Mesodermal cell (in vitro differentiated cells): ENCODE measurements around the gene EDDM3A.
"Not testable (repeated sequence)": the region's sequence is repeated elsewhere in the genome, so short reads cannot be mapped to it uniquely, and the experiment has no call there.

Experiments used
- H3K27ac ChIP-seq: 2 replicates; pipeline ENCODE4 v1.7.0; 2013; ENCODE audit warnings: mild to moderate bottlenecking, low read depth, low read length, moderate library complexity; ENCODE audit not compliant: severe bottlenecking
- H3K36me3 ChIP-seq: 2 replicates; pipeline ENCODE4 v1.7.1; 2013; ENCODE audit warnings: mild to moderate bottlenecking, low read length, moderate library complexity; ENCODE audit not compliant: control insufficient read depth, insufficient read depth
- H3K4me1 ChIP-seq: one replicate; pipeline ENCODE4 v1.7.1; 2013; ENCODE audit warnings: mild to moderate bottlenecking, low read length; ENCODE audit not compliant: insufficient read depth, control insufficient read depth, poor library complexity, severe bottlenecking
- H3K4me3 ChIP-seq: 2 replicates; pipeline ENCODE4 v1.7.0; 2013; ENCODE audit warnings: low read length, control low read depth, mild to moderate bottlenecking; ENCODE audit not compliant: insufficient read depth, poor library complexity, severe bottlenecking; ENCODE audit errors: extremely low read depth
- H3K9me3 ChIP-seq: 2 replicates; pipeline ENCODE4 v1.7.1; 2013; ENCODE audit warnings: mild to moderate bottlenecking, low read length, moderate library complexity; ENCODE audit not compliant: control insufficient read depth
- WGBS, 2 experiments: methylation state at CpG; one replicate each; pipeline ENCODE4 v1.1.5; 2013; ENCODE audit warnings: missing lambda C conversion rate in 2 of 2; ENCODE audit not compliant: insufficient coverage in 2 of 2; 5-methylcytosine and 5-hydroxymethylcytosine counted together

EDDM3A gene

DNA sequence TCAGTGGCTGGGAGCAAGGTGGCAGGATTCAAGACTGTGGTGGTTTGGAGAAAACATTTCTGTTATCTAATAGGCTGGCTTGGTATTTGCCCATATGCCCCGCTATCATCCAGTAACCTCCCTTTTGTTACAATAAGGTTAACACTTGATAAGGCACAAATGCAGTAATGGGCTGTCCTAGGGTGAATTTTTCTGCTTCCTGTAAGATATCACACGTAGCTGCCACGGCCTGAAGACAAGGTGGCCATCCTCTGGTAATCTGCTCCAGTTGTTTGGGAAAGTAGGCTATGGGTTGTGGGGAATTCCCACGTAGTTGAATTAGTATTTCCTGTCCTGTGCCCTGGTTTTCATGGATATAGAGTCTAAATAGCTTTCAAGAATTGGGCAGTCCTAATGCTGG lies 34.0 kb upstream of the EDDM3A start:
- no peak overlapping the region for H3K4me3 ChIP-seq
- peaks cover 2% of the 10 kb centered on the region for H3K4me1 ChIP-seq
- H3K27ac ChIP-seq = no peak overlapping the region
- H3K36me3 ChIP-seq = no peaks in the 10 kb centered on the region
- H3K9me3 ChIP-seq = peaks cover under 1% of the 10 kb centered on the region
- WGBS, 2 experiments = 51 to 59% methylated on average over 3 of the region's 4 CpGs

DNA sequence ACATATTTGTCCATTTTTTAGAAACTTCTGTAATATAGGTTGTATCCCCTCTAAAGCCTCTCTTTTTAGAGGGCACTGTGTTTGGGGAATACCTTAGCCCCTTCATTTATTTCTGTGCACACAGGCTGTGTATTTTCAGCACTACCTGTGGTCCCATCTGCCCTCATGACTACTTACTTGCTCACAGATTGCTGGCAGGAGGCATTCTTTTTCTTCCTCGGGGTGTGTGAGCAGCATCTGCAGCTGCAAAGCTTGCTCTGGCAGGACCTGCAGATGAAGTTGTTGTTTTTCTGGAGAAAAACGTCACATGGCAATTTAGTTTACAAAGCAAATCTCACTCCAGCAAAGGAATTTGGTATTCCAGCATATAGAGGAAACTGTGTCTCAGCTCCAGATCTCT lies 32.8 kb upstream of the EDDM3A start:
- 71 to 75% methylated on average over 1 to 2 of the region's 2 CpGs for WGBS, 2 experiments
- Histone ChIP-seq H3K9me3 (no peaks in the 10 kb centered on the region), H3K4me3 (no peak overlapping the region), H3K36me3 (no peaks in the 10 kb centered on the region), H3K4me1 (no peaks in the 10 kb centered on the region), H3K27ac (no peak overlapping the region)

DNA sequence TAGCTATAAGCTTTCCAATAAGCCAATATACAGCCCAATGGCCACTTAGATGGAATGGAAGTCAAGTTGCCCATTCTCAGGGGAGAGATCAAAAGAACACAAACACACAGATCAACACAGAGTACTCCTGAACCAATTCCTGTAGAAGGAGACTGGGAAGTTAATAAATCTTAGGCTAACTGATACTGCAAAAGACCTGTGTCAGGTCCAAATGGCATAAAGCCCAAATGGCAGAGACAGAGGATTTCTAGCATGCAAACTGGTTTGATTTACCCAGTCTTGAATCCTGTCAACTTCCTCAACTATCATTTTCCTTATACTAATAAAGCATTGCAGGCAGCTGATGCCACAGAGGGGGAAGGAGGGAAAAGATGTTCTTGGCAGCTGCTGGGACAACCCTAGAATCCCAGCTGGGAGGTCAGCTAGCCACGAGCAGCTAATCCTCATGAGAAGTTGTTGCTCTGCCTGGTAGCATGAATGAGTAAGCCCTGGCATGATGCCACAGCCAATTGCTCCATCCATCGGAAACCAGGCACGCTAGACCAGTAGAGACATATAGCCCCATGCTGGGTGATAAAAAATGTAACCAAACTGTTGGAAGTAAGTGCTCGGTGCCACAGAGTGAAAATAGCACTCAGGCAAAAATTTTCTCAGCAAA lies 31.0 kb upstream of the EDDM3A start:
- no peak overlapping the region for H3K27ac ChIP-seq
- H3K4me3 ChIP-seq = no peak overlapping the region
- H3K4me1 ChIP-seq = no peaks in the 10 kb centered on the region
- WGBS, 2 experiments = 86 to 93% methylated on average over 4 of the region's 4 CpGs
- no peaks in the 10 kb centered on the region for H3K36me3 ChIP-seq
- no peaks in the 10 kb centered on the region for H3K9me3 ChIP-seq

DNA sequence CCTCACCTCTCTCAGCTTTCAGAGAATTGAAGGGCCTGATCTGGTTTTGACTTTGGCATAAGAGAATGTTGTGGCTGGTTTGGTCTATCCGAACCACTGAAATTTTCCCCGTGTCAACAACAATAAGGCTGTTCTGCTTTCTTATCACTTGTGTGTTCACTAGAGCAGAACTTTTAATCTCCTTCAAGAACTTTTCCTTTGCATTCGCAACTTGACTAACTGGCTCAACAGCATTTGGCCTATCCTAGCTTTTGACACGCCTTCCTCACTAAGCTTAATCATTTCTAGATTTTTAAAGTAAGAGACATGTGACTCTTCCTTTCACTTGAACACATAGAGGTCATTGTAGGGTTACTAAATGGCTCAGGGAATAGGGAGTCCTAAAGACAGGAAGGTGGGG lies 25.9 kb upstream of the EDDM3A start:
- WGBS, 2 experiments = 86 to 89% methylated on average over 2 to 3 of the region's 4 CpGs
- no peaks in the 10 kb centered on the region for H3K9me3 ChIP-seq
- H3K4me3 ChIP-seq = no peak overlapping the region
- H3K27ac ChIP-seq = no peak overlapping the region
- H3K4me1 ChIP-seq = no peaks in the 10 kb centered on the region
- H3K36me3 ChIP-seq = no peaks in the 10 kb centered on the region

DNA sequence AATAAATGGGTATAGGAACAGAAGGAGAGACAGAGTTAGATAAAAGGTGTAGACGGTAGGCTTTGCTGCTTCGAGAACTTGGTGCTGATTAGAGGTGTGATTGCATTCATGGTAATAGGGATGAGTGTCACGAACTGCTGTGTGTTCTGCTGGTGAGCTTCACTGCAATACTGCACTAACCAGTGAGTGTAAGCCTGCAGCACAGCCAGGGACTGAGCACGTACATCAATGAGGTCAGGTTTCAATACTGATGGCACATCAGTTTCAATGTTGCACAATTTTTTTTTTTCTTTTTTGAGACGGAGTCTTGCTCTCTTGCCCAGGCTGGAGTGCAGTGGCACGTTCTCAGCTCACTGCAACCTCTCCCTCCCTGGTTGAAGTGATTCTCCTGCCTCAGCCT lies 24.9 kb upstream of the EDDM3A start:
- no peak overlapping the region for H3K27ac ChIP-seq
- H3K36me3 ChIP-seq = no peaks in the 10 kb centered on the region
- no peaks in the 10 kb centered on the region for H3K4me1 ChIP-seq
- H3K9me3 ChIP-seq = peaks cover 4% of the 10 kb centered on the region
- no peak overlapping the region for H3K4me3 ChIP-seq
- WGBS, 2 experiments = 89 to 95% methylated on average over 5 to 6 of the region's 6 CpGs

DNA sequence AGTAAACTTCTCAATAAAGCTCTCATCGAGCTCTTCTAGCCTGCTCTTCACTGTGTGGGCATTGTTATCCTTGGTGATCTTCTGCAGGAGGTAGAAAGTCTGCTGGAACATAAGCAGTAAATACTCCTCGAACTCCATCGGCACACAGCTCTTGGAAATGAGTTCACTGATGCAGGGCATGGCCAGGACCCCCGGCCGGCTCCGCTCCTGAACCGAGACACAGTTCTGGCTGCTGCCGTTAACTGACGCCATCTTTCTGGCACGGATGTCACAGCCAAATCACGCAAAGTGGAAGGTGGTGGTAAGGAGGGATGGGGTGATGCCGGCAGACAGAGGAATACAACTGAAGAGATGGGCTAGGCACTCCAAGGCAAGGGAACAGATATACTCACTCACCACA lies 23.7 kb upstream of the EDDM3A start:
- H3K27ac ChIP-seq = no peak overlapping the region
- H3K4me1 ChIP-seq = no peaks in the 10 kb centered on the region
- 90 to 93% methylated on average over 8 to 11 of the region's 12 CpGs for WGBS, 2 experiments
- H3K36me3 ChIP-seq = no peaks in the 10 kb centered on the region
- H3K9me3 ChIP-seq = peaks cover 4% of the 10 kb centered on the region
- no peak overlapping the region for H3K4me3 ChIP-seq

DNA sequence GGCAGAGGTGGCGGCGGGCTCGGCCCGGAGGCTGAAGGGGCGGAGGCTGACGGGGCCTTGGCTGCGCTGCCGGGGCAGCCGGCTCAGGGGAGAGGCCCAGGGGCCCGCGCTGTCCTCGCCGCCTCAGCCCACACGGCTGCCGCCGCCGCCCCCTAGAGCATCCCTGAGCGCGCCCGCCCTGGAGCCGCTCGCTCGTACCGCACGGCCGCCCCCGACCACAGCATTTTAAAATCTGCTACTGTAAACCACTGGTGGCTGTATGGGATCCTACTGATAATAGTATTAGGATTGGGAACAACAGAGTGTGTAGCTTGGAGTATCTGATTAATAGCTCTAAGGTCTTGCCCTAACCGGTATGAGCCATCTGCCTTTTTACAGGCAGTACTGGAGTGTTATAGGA lies 22.2 kb upstream of the EDDM3A start:
- no peak overlapping the region for H3K4me3 ChIP-seq
- 96 to 98% methylated on average over 15 to 27 of the region's 28 CpGs for WGBS, 2 experiments

DNA sequence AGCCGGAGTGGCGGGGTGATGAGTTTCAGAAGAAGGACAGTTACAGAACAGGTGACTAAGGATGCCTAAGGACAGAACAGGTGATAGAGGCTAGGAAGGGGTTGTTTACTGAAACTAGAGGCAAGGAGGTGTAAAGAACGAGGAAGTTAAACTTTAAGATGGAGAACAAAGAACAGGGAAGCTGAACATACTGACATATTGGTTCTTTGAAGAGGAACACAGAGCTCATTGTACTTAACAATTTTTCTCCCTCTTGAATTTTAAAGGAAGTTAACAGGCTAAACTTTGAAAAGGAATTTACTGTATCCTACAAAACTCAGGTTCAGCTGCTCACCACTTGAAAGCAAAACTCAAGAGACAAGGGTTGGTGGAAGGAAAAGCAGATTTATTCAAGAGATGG lies 19.6 kb upstream of the EDDM3A start:
- not testable (repeated sequence) for H3K4me1 ChIP-seq, H3K4me3 ChIP-seq, H3K9me3 ChIP-seq, H3K36me3 ChIP-seq, H3K27ac ChIP-seq
- WGBS, 2 experiments = 88 to 93% methylated on average over 3 of the region's 3 CpGs

More for the DNA sequence above, 22.2 kb upstream of the EDDM3A start:
- Histone ChIP-seq H3K9me3 (peaks cover 4% of the 10 kb centered on the region), H3K4me1 (no peaks in the 10 kb centered on the region), H3K27ac (no peak overlapping the region), H3K36me3 (no peaks in the 10 kb centered on the region)

DNA sequence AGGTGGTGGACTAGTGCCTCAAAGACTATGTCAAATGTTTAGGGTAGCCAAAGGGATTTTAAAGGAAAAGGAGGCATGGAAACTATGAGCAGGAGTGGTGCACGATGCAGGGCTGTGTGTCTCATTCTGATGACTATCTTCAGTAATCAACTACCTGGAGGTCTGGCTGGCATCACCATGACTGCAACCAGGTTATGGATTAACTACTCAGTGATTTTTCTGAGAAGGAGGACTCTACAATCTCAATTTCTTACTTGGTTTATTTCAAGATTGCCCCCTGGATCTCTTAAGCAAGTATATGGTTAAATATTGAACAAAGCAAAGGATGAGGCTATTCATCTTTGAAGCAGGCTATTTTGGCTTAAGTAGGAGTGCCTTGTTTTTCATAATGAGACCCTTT lies 19.2 kb upstream of the EDDM3A start:
- Histone ChIP-seq H3K4me1 (no peaks in the 10 kb centered on the region), H3K36me3 (no peaks in the 10 kb centered on the region), H3K27ac (no peak overlapping the region), H3K9me3 (peaks cover 4% of the 10 kb centered on the region), H3K4me3 (no peak overlapping the region)
- 100% methylated on average over 1 of the region's 1 CpG; no CpG with 5 or more reads in 1 of the 2 experiments for WGBS, 2 experiments

DNA sequence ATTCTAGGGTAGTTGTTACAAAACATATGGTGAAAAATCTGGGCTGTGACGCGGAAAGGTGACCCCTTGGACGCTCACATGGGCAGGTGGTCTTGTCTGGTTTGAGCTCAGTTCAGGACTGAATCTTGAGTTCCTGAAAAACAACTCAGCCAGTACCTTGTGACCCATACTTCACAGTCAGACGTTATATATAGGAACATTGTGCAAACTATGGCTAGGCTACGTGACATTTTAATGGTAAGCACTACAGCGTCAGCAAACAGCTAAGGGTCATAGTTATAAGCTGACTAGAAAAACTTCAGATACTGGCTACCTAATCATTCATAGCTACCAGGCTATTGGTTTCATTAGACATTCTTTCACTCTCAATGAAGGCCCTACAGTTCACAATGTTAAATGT lies 14.8 kb upstream of the EDDM3A start:
- Histone ChIP-seq H3K27ac (no peak overlapping the region), H3K4me1 (no peaks in the 10 kb centered on the region), H3K9me3 (no peaks in the 10 kb centered on the region), H3K4me3 (no peak overlapping the region), H3K36me3 (no peaks in the 10 kb centered on the region)
- 50 to 67% methylated on average over 4 to 6 of the region's 6 CpGs for WGBS, 2 experiments

DNA sequence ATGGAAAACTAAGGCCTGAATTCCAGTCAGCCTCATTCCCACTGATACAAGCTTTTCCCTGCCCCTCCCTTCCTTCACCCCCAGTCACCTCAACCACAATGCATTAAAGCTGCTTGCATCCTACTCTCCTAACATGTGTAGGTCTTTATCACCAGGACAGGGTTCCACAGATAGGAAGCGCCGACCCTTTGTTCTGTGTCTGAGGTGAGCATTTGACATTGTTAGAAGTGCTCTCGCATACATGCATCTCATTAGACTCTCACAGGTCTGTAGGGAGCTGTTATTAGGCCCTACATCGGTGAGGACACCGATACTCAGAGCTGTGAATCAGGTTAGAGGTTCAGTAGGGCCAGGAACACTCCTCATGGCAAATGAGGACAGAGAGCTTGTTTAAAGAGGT lies 13.2 kb upstream of the EDDM3A start:
- no peaks in the 10 kb centered on the region for H3K36me3 ChIP-seq
- H3K9me3 ChIP-seq = no peaks in the 10 kb centered on the region
- no peak overlapping the region for H3K4me3 ChIP-seq
- H3K27ac ChIP-seq = no peak overlapping the region
- 87 to 90% methylated on average over 2 to 4 of the region's 5 CpGs for WGBS, 2 experiments
- H3K4me1 ChIP-seq = no peaks in the 10 kb centered on the region
